DOHH2 (cell line): ENCODE data around the gene CASZ1.

ENCODE experiments used
- H3F3A ChIP-seq: fragments of 200-600 bp; sonication (generic), shearing (Covaris generic); 2 replicates; pipeline ENCODE4 v1.6.0; 2016; ENCODE audit warnings: antibody characterized with exemption, mild to moderate bottlenecking; ENCODE audit not compliant: control insufficient read depth, insufficient read depth
- H3K27ac ChIP-seq: fragments of 200-600 bp; sonication (generic); 2 replicates; pipeline ENCODE4 v1.5.1; 2014; ENCODE audit warnings: low read depth, mild to moderate bottlenecking, low read length, moderate library complexity
- H3K27me3 ChIP-seq: fragments of 200-600 bp; sonication (generic); 2 replicates; pipeline ENCODE4 v1.6.1; 2014; ENCODE audit warnings: mild to moderate bottlenecking, low read length, mixed read lengths; ENCODE audit not compliant: control insufficient read depth
- H3K36me3 ChIP-seq: fragments of 200-600 bp; sonication (generic); 2 replicates; pipeline ENCODE4 v1.6.1; 2014; ENCODE audit warnings: mild to moderate bottlenecking, low read length, moderate library complexity, mixed read lengths; ENCODE audit not compliant: control insufficient read depth
- H3K4me1 ChIP-seq: fragments of 200-600 bp; sonication (generic); 2 replicates; pipeline ENCODE4 v1.6.1; 2014; ENCODE audit warnings: mild to moderate bottlenecking, low read length, mixed read lengths; ENCODE audit not compliant: control insufficient read depth
- H3K4me2 ChIP-seq: fragments of 200-600 bp; sonication (generic); 2 replicates; pipeline ENCODE4 v1.6.0; 2014; ENCODE audit warnings: mild to moderate bottlenecking, low read length, moderate library complexity
- H3K4me3 ChIP-seq: fragments of 200-600 bp; sonication (generic); 2 replicates; pipeline ENCODE4 v1.5.1; 2014; ENCODE audit warnings: mild to moderate bottlenecking, low read length, mixed read lengths
- H3K79me2 ChIP-seq: fragments of 200-600 bp; sonication (generic); 2 replicates; pipeline ENCODE4 v1.6.1; 2014; ENCODE audit warnings: mild to moderate bottlenecking, low read length, mixed read lengths; ENCODE audit not compliant: control insufficient read depth
- H3K9me2 ChIP-seq: fragments of 200-600 bp; sonication (generic); replicated peaks from 2 replicates; pipeline ENCODE4 v1.6.1; 2014; ENCODE audit warnings: mild to moderate bottlenecking, low read length, mixed read lengths; ENCODE audit not compliant: control insufficient read depth
- H3K9me3 ChIP-seq: fragments of 200-600 bp; sonication (generic); 2 replicates; pipeline ENCODE4 v1.6.1; 2014; ENCODE audit warnings: antibody characterized with exemption, low read length, mixed read lengths; ENCODE audit not compliant: control insufficient read depth, insufficient read depth
- H4K20me1 ChIP-seq: fragments of 200-600 bp; sonication (generic); 2 replicates; pipeline ENCODE4 v1.6.0; 2014; ENCODE audit warnings: low read depth, mild to moderate bottlenecking, antibody characterized with exemption, low read length, moderate library complexity; ENCODE audit not compliant: control insufficient read depth, insufficient read depth
- EZH2phosphoT487 ChIP-seq: fragments of 200-600 bp; sonication (generic); IDR thresholded peaks from 2 replicates; pipeline ENCODE4 v1.6.1; 2017; ENCODE audit warnings: borderline replicate concordance, mild to moderate bottlenecking, antibody characterized with exemption, low read length, moderate library complexity, mixed read lengths
- TF ChIP-seq, protein P1 (sequence below): fragments of 200-600 bp; sonication (generic); IDR thresholded peaks from one replicate; pipeline ENCODE4 v1.5.1; 2014; ENCODE audit warnings: antibody characterized with exemption, mild to moderate bottlenecking, low read depth, low read length; ENCODE audit not compliant: poor library complexity, severe bottlenecking

CASZ1 gene

DNA sequence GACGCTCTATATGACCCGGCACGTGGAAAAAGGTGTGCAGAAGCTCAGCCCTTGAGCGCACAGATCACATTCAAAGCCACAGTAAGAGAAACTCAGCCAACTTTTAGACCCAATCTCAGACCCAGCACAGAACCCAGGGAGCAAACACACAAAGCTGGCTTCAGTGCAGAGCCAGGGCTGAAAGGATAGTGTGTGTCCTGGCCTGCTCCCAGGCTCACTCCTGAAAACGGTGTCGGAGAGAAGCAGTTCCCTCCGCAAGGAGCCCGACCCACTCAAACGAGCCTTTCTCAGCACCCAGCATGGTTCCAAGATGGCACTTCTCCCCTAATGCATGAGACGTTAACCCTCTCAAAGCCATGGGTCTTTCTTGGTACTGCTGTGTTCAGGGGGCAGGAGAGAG is 39.6 kb downstream of the CASZ1 start:
- Histone ChIP-seq H3K27me3 (no peaks in the 10 kb centered on the region), H3K27ac (no peak overlapping the region), H3K4me1 (peaks cover 15% of the 10 kb centered on the region), H3K4me2 (no peak overlapping the region), H3K4me3 (no peak overlapping the region), H3K9me3 (no peaks in the 10 kb centered on the region), H3F3A (no peaks in the 10 kb centered on the region), H3K36me3 (no peaks in the 10 kb centered on the region), H4K20me1 (no peaks in the 10 kb centered on the region), H3K79me2 (no peaks in the 10 kb centered on the region), H3K9me2 (no peaks in the 10 kb centered on the region)
- no peak for TF ChIP-seq EZH2phosphoT487
- TF ChIP-seq, protein P1, sequence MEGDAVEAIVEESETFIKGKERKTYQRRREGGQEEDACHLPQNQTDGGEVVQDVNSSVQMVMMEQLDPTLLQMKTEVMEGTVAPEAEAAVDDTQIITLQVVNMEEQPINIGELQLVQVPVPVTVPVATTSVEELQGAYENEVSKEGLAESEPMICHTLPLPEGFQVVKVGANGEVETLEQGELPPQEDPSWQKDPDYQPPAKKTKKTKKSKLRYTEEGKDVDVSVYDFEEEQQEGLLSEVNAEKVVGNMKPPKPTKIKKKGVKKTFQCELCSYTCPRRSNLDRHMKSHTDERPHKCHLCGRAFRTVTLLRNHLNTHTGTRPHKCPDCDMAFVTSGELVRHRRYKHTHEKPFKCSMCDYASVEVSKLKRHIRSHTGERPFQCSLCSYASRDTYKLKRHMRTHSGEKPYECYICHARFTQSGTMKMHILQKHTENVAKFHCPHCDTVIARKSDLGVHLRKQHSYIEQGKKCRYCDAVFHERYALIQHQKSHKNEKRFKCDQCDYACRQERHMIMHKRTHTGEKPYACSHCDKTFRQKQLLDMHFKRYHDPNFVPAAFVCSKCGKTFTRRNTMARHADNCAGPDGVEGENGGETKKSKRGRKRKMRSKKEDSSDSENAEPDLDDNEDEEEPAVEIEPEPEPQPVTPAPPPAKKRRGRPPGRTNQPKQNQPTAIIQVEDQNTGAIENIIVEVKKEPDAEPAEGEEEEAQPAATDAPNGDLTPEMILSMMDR: no peak

DNA sequence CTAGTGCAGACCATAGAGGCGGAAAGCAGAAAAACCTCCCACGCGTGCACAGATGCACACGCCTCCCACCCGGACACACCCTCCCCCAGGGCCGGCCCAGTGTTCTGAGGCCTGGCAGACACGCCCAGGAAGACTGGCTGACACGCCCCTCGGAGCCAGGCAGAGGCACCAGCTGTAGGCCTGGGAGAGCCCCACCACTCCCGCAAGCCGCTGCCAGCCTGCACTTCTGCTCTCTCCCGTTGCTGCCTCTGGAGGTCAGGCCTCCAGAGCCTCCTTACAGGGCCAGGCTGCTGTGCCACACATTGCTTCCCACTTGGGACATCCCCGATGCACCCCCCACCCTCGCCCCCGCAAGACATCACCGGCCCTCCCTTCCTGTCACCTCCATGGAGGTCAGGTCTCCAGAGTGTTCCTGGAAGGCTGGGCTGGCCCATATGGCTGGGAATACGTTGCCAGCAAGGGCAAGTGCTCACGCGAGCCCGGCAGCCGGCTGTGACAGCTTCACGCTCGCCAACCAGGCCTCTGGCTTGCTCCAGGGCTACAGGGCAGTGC is 40.4 kb downstream of the CASZ1 start:
- no peaks in the 10 kb centered on the region for H4K20me1 ChIP-seq
- H3K9me3 ChIP-seq: no peaks in the 10 kb centered on the region
- H3K27ac ChIP-seq: no peak overlapping the region
- no peaks in the 10 kb centered on the region for H3K36me3 ChIP-seq
- H3K27me3 ChIP-seq: no peaks in the 10 kb centered on the region
- H3K4me3 ChIP-seq: no peak overlapping the region
- H3F3A ChIP-seq: no peaks in the 10 kb centered on the region
- TF ChIP-seq EZH2phosphoT487: no peak
- TF ChIP-seq, protein P1: no peak
- no peaks in the 10 kb centered on the region for H3K9me2 ChIP-seq
- H3K4me2 ChIP-seq: no peak overlapping the region
- no peaks in the 10 kb centered on the region for H3K79me2 ChIP-seq
- peaks cover 9% of the 10 kb centered on the region for H3K4me1 ChIP-seq

DNA sequence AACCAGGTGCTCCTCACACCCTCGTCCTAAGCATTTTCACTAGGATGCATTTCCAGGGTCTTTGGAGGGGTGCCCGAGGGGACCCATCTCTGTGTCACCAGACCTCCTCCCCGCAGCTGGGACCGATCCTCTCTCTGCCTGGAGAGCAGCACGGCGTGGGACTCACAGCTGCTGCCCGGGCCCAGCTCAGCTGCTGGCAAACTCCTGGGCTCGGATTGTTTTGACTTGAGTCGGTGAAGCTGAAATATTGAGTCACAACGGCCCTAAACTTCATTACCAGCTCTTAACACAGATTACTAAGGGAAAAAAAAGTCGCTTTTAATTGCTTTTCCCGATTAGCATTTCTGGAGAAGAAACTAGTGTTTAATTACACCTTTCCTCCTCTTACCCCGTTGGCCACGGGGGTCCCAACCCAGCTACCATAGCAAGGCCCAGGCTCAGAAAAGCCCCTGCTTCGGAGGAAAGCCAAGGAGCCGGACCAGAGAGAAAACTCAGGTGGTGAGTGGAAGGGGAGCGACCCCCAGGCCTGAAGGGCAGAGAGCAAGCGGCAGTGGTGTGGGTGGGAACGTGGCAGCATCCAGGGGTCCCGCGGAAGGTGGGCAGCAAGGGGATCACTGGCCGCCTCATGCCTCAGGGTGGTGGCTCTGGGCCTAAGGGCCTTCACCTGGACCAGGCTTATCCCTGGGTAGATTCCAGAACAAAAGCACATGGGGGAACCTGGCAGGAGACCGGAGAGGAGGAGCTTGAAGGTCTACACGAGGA is 41.7 kb downstream of the CASZ1 start:
- Histone ChIP-seq H3K9me3 (no peaks in the 10 kb centered on the region), H3K9me2 (no peaks in the 10 kb centered on the region), H3K36me3 (no peaks in the 10 kb centered on the region), H3F3A (no peaks in the 10 kb centered on the region), H3K27ac (no peak overlapping the region), H3K27me3 (no peaks in the 10 kb centered on the region), H3K79me2 (no peaks in the 10 kb centered on the region), H3K4me3 (no peak overlapping the region), H4K20me1 (no peaks in the 10 kb centered on the region), H3K4me2 (no peak overlapping the region), H3K4me1 (peaks cover 6% of the 10 kb centered on the region)
- TF ChIP-seq, protein P1: no peak
- TF ChIP-seq EZH2phosphoT487: no peak
